Measurements from ENCODE around the gene CMIP. TPM values are rescaled to one million over a fixed set of nuclear protein-coding genes. Genes with fewer than 3 reads are reported as not detected.

CMIP gene
- total RNA-seq, 4 donors from 2014 or later, result 44.6 to 152 (median 76.5) TPM

- no peak for DNase-seq
- TF ChIP-seq POLR2A (IDR thresholded peaks at IDR 0.05) (no peak), CTCF (IDR thresholded peaks at IDR 0.05) (no peak)
- Histone ChIP-seq H3K4me1 (peaks cover 0 to 15% (median 6%) of the 10 kb centered on the region in 4 donors), H3K27ac (no peak overlapping the region), H3K36me3 (peaks cover 0 to 37% (median 0%) of the 10 kb centered on the region in 3 donors), H3K27me3 (no peaks in the 10 kb centered on the region), H3K9me3 (no peaks in the 10 kb centered on the region), H3K4me3 (no peak overlapping the region)
Measured at GRCh38 chr16:81618187-81618586, 173.6 kb downstream of the CMIP start.

- H3K4me3 ChIP-seq, result no peak overlapping the region
- H3K4me1 ChIP-seq, result peaks cover 0 to 19% (median 6%) of the 10 kb centered on the region in 4 donors
- DNase-seq, result no peak
- no peak overlapping the region for H3K27ac ChIP-seq
- TF ChIP-seq CTCF (IDR thresholded peaks at IDR 0.05), result no peak
- TF ChIP-seq POLR2A (IDR thresholded peaks at IDR 0.05), result no peak
- H3K36me3 ChIP-seq, result peaks cover 0 to 37% (median 0%) of the 10 kb centered on the region in 3 donors
- no peaks in the 10 kb centered on the region for H3K27me3 ChIP-seq
- no peaks in the 10 kb centered on the region for H3K9me3 ChIP-seq
Measured at GRCh38 chr16:81618661-81619060, 174.1 kb downstream of the CMIP start.

DNA sequence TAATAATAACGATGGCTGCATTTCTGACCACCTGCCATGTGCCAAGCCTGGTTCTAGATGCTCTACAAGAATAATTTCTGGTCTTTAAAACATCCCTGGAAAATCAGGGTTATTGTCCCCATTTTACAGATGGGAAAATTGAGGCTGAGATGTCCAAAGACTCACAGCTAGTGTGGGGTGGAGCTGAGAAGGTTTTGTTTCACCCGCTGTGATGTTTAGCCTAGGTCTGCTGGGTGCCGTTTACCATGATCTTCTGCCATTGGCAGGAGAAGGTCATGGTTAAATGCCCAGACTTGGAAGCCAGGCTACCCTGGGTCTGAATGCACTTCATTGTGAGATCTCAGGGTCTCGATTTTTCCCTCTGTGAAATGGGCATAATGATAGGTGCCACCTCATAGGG is 175.4 kb downstream of the CMIP start:
- H3K27ac ChIP-seq, result no peak overlapping the region
- no peaks in the 10 kb centered on the region for H3K27me3 ChIP-seq
- no peak for TF ChIP-seq CTCF (IDR thresholded peaks at IDR 0.05)
- TF ChIP-seq POLR2A (IDR thresholded peaks at IDR 0.05), result no peak
- peaks cover 0 to 23% (median 6%) of the 10 kb centered on the region in 4 donors for H3K4me1 ChIP-seq
- no peak for DNase-seq
- H3K4me3 ChIP-seq, result no peak overlapping the region
- peaks cover 0 to 37% (median 0%) of the 10 kb centered on the region in 3 donors for H3K36me3 ChIP-seq
- H3K9me3 ChIP-seq, result no peaks in the 10 kb centered on the region

- Histone ChIP-seq H3K36me3 (peaks cover 0 to 37% (median 0%) of the 10 kb centered on the region in 3 donors), H3K9me3 (no peaks in the 10 kb centered on the region), H3K27me3 (no peaks in the 10 kb centered on the region), H3K4me3 (no peak overlapping the region), H3K4me1 (peaks cover 0 to 31% (median 6%) of the 10 kb centered on the region in 4 donors), H3K27ac (no peak overlapping the region)
- no peak for DNase-seq
- TF ChIP-seq POLR2A (IDR thresholded peaks at IDR 0.05) (no peak), CTCF (IDR thresholded peaks at IDR 0.05) (no peak)
Measured at GRCh38 chr16:81620796-81621195, 176.2 kb downstream of the CMIP start.

DNA sequence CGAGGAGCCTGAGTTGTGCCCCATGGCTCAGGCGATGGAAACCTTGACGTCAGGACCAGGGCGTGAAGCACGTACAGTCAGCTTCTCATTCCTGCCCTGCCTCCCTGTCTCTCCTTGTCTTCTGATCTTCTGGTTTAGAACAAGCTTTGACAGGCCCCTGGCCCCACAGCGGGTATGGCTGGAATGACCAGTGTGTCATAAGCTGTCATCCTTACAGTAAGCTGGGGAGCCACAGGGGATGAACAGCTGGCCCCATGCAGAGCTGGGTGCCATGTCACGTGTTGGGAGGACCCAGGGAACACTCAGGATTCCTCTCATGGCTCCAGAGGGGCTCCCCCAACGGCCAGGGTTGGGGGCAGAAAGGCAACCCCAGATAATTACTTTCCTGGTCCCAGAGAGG is 176.9 kb downstream of the CMIP start:
- no peaks in the 10 kb centered on the region for H3K27me3 ChIP-seq
- peaks cover 0 to 33% (median 4%) of the 10 kb centered on the region in 4 donors for H3K4me1 ChIP-seq
- peaks cover 0 to 33% (median 0%) of the 10 kb centered on the region in 3 donors for H3K36me3 ChIP-seq
- DNase-seq, result no peak
- H3K27ac ChIP-seq, result peak overlapping the region in 1 of 4 donors; percentile 21
- TF ChIP-seq CTCF (IDR thresholded peaks at IDR 0.05) (no peak), POLR2A (IDR thresholded peaks at IDR 0.05) (no peak)
- no peaks in the 10 kb centered on the region for H3K9me3 ChIP-seq
- no peak overlapping the region for H3K4me3 ChIP-seq

All from Peyer's patch (tissue), 4 donors.